Spleen (tissue), 11 donors: Measurements from ENCODE around the gene CUL5. TPM values are rescaled to one million over a fixed set of nuclear protein-coding genes. Genes with fewer than 3 reads are reported as not detected.

ENCODE experiments used
- DNase-seq: peaks from one replicate; pipeline ENCODE4 v3.0.0-alpha.2; 2020
- H3K27ac ChIP-seq, 8 donors: fragments of 200-600 bp; sonication (generic) in 7 of 8; 1 replicate in 4 of 8; 2 replicates in 4 of 8; pipeline versions ENCODE4 v1.5.0 to v1.8.0; 2016 to 2021; ENCODE audit warnings: inconsistent platforms in 4 of 8, mild to moderate bottlenecking in 4 of 8, moderate library complexity in 1 of 8
- H3K27me3 ChIP-seq, 7 donors: fragments of 200-600 bp; sonication (generic) in 6 of 7; replicated peaks in 1 of 7; 1 replicate in 4 of 7; 2 replicates in 3 of 7; pipeline versions ENCODE4 v1.5.0 to v1.8.0; 2016 to 2021; ENCODE audit warnings: inconsistent platforms in 3 of 7, mild to moderate bottlenecking in 1 of 7
- H3K36me3 ChIP-seq, 6 donors: fragments of 200-600 bp; sonication (generic) in 5 of 6; 1 replicate in 4 of 6; 2 replicates in 2 of 6; pipeline versions ENCODE4 v1.5.0 to v1.8.0; 2016 to 2021; ENCODE audit warnings: inconsistent platforms in 2 of 6
- H3K4me1 ChIP-seq, 6 donors: fragments of 200-600 bp; sonication (generic) in 5 of 6; 1 replicate in 3 of 6; 2 replicates in 3 of 6; pipeline versions ENCODE4 v1.5.0 to v1.8.0; 2016 to 2021; ENCODE audit warnings: inconsistent platforms in 3 of 6
- H3K4me3 ChIP-seq, 8 donors: fragments of 200-600 bp; sonication (generic) in 7 of 8; 1 replicate in 4 of 8; 2 replicates in 4 of 8; pipeline versions ENCODE4 v1.5.0 to v1.8.0; 2016 to 2021; ENCODE audit warnings: inconsistent platforms in 4 of 8, mild to moderate bottlenecking in 4 of 8, moderate library complexity in 2 of 8
- H3K9me3 ChIP-seq, 8 donors: fragments of 200-600 bp; sonication (generic) in 7 of 8; 1 replicate in 4 of 8; 2 replicates in 4 of 8; pipeline versions ENCODE4 v1.5.0 to v1.8.0; 2016 to 2021; ENCODE audit warnings: inconsistent platforms in 4 of 8
- CTCF ChIP-seq, 11 experiments: fragments of 200-600 bp in 7 of 11; fragments of 450-650 bp in 4 of 11; sonication (generic) in 4 of 11; IDR thresholded peaks in 8 of 11; conservative IDR thresholded peaks in 3 of 11; 1 replicate in 7 of 11; 2 replicates in 4 of 11; pipeline versions ENCODE4 v1.4.0 to v1.8.0; 2016 to 2021; ENCODE audit warnings: antibody characterized with exemption in 11 of 11, inconsistent platforms in 4 of 11, mild to moderate bottlenecking in 1 of 11
- POLR2A ChIP-seq, 3 donors: fragments of 450-650 bp; IDR thresholded peaks; one replicate each; pipeline ENCODE4 v1.5.1; 2017; ENCODE audit warnings: antibody characterized with exemption in 3 of 3, mild to moderate bottlenecking in 1 of 3
- POLR2AphosphoS5 ChIP-seq, 3 donors: sonication (generic); formaldehyde crosslinking; IDR thresholded peaks; one replicate each; pipeline ENCODE4 v1.5.1; 2017; ENCODE audit warnings: antibody characterized with exemption in 3 of 3
- WGBS, 5 donors: extraction: QIAGEN DNeasy Blood & Tissue Kit in 3 of 5; methylation state at CpG; one replicate each; pipeline versions ENCODE4 v1.1.5 to v1.1.7; 2013 to 2018; 5-methylcytosine and 5-hydroxymethylcytosine counted together
- intact Hi-C: fragments of 100-400 bp; cut with DNase I; formaldehyde crosslinking; loops from one replicate; pipeline ENCODE4 v1.15.0; 2023; ENCODE audit warnings: low total_unique reads
- polyA plus RNA-seq, 3 donors: library from polyadenylated mRNA; stranded (reverse); fragments of 200-250 nt; gene quantifications; one replicate each; pipeline ENCODE4 v1.2.1, GENCODE V29; 2013
- total RNA-seq, 7 donors: library from RNA; depleted of rRNA in 3 of 7; stranded (reverse); fragments of >200 nt in 3 of 7; fragmentation: NEBNext Ultra II Directional in 4 of 7; extraction: Animal tissue kit (Norgen Biotek cat#: 25700) in 4 of 7; gene quantifications; one replicate each; pipeline versions ENCODE4 v1.1.0 to v1.2.1, GENCODE V29; 2016 to 2021
- donor health status: healthy with polysubstance abuse.
- donor health status: DM: no; HTN: no; CAD: no; lungs with moderate emphysema.
- donor health status: DM: no; HTN: no; CAD: no.
- donor health status: Bipolar disorder and iron deficiency.
- donor health status: healthy.
- donor health status: DM: no; HTN: no; CAD: no.
- donor health status: DM: yes; HTN: yes; CAD: no.

Gene CUL5
- total and polyA plus RNA-seq, 10 donors: 5.5 to 42.7 (median 35.6) TPM

- intact Hi-C loops: no loop called here
- 90 to 98% (median 94%) methylated on average over 7 of the region's 7 CpGs for WGBS, 5 donors
- Histone ChIP-seq H3K9me3 (no peaks in the 10 kb centered on the region), H3K4me1 (no peaks in the 10 kb centered on the region), H3K36me3 (peaks cover 0 to 100% (median 69%) of the 10 kb centered on the region in 6 donors), H3K27me3 (no peaks in the 10 kb centered on the region), H3K27ac (no peak overlapping the region), H3K4me3 (no peak overlapping the region)
- no peak for TF ChIP-seq CTCF (IDR thresholded peaks at IDR 0.05 in 8 of 11, conservative IDR thresholded peaks at IDR 0.05 in 3 of 11)
- no peak for TF ChIP-seq POLR2AphosphoS5 (IDR thresholded peaks at IDR 0.05)
- no peak for TF ChIP-seq POLR2A (IDR thresholded peaks at IDR 0.05)
- DNase-seq: no peak
Measured at GRCh38 chr11:108142304-108142703, 133.6 kb downstream of the CUL5 start.

- Histone ChIP-seq H3K36me3 (peaks cover 0 to 100% (median 81%) of the 10 kb centered on the region in 6 donors), H3K27ac (no peak overlapping the region), H3K9me3 (no peaks in the 10 kb centered on the region), H3K4me1 (no peaks in the 10 kb centered on the region), H3K4me3 (no peak overlapping the region), H3K27me3 (no peaks in the 10 kb centered on the region)
- WGBS, 5 donors: 78 to 94% (median 91%) methylated on average over 3 of the region's 3 CpGs
- intact Hi-C loops: no loop called here
- TF ChIP-seq POLR2AphosphoS5 (IDR thresholded peaks at IDR 0.05) (no peak), CTCF (IDR thresholded peaks at IDR 0.05 in 8 of 11, conservative IDR thresholded peaks at IDR 0.05 in 3 of 11) (no peak), POLR2A (IDR thresholded peaks at IDR 0.05) (no peak)
- DNase-seq: no peak
Measured at GRCh38 chr11:108144615-108145014, 135.9 kb downstream of the CUL5 start.

GRCh38 chr11:108147150-108147549 lies 138.5 kb downstream of the CUL5 start:
- H3K27ac ChIP-seq: no peak overlapping the region
- no peaks in the 10 kb centered on the region for H3K4me1 ChIP-seq
- no peak overlapping the region for H3K4me3 ChIP-seq
- no peaks in the 10 kb centered on the region for H3K27me3 ChIP-seq
- WGBS, 5 donors: 83 to 96% (median 92%) methylated on average over 1 of the region's 1 CpG
- intact Hi-C loops: no loop called here
- DNase-seq: no peak
- H3K9me3 ChIP-seq: no peaks in the 10 kb centered on the region
- H3K36me3 ChIP-seq: peaks cover 0 to 100% (median 85%) of the 10 kb centered on the region in 6 donors
- no peak for TF ChIP-seq POLR2AphosphoS5 (IDR thresholded peaks at IDR 0.05)
- TF ChIP-seq POLR2A (IDR thresholded peaks at IDR 0.05): no peak
- no peak for TF ChIP-seq CTCF (IDR thresholded peaks at IDR 0.05 in 8 of 11, conservative IDR thresholded peaks at IDR 0.05 in 3 of 11)

- TF ChIP-seq POLR2A (IDR thresholded peaks at IDR 0.05) (no peak), POLR2AphosphoS5 (IDR thresholded peaks at IDR 0.05) (no peak), CTCF (IDR thresholded peaks at IDR 0.05 in 8 of 11, conservative IDR thresholded peaks at IDR 0.05 in 3 of 11) (no peak)
- H3K36me3 ChIP-seq: peaks cover 0 to 100% (median 77%) of the 10 kb centered on the region in 6 donors
- no peak for DNase-seq
- intact Hi-C loops: no loop called here
- H3K4me3 ChIP-seq: no peak overlapping the region
- H3K4me1 ChIP-seq: no peaks in the 10 kb centered on the region
- H3K27me3 ChIP-seq: no peaks in the 10 kb centered on the region
- 62 to 89% (median 74%) methylated on average over 3 of the region's 3 CpGs for WGBS, 5 donors
- H3K27ac ChIP-seq: peak overlapping the region in 1 of 8 donors; percentile 15
- H3K9me3 ChIP-seq: no peaks in the 10 kb centered on the region
Measured at GRCh38 chr11:108148556-108148955, 139.9 kb downstream of the CUL5 start.
